Heart right ventricle (tissue), 16 donors: ENCODE data around the gene GRIK3. TPM values are rescaled to one million over a fixed set of nuclear protein-coding genes. Genes with fewer than 3 reads are reported as not detected.

Experiments used
- ATAC-seq, 8 donors: fragments of 200-7000 bp; cut with Tn5 transposase; one replicate each; pipeline ENCODE4 v1.9.1; 2020; ENCODE audit warnings: mild to moderate bottlenecking in 8 of 8, moderate library complexity in 8 of 8, moderate number of reproducible peaks in 1 of 8
- DNase-seq, 2 donors: peaks; one replicate each; pipeline ENCODE4 v3.0.0-alpha.2; 2020
- H3K27ac ChIP-seq, 10 donors: fragments of 200-600 bp; sonication (generic) in 2 of 10; one replicate each; pipeline versions ENCODE4 v1.5.0 to v1.8.0; 2020 to 2022; ENCODE audit warnings: mild to moderate bottlenecking in 3 of 10
- H3K27me3 ChIP-seq, 7 donors: fragments of 200-600 bp; one replicate each; pipeline ENCODE4 v1.8.0; 2021 to 2022; ENCODE audit warnings: mild to moderate bottlenecking in 2 of 7
- H3K36me3 ChIP-seq, 9 donors: fragments of 200-600 bp; sonication (generic) in 1 of 9; one replicate each; pipeline versions ENCODE4 v1.5.0 to v1.8.0; 2020 to 2022; ENCODE audit warnings: mild to moderate bottlenecking in 2 of 9
- H3K4me1 ChIP-seq, 9 donors: fragments of 200-600 bp; sonication (generic) in 1 of 9; one replicate each; pipeline versions ENCODE4 v1.5.0 to v1.8.0; 2020 to 2022; ENCODE audit warnings: mild to moderate bottlenecking in 4 of 9
- H3K4me3 ChIP-seq, 10 donors: fragments of 200-600 bp; sonication (generic) in 2 of 10; one replicate each; pipeline versions ENCODE4 v1.5.0 to v1.8.0; 2020 to 2022; ENCODE audit warnings: mild to moderate bottlenecking in 7 of 10, moderate library complexity in 2 of 10
- H3K9me3 ChIP-seq, 11 donors: fragments of 200-600 bp in 10 of 11; sonication (generic) in 2 of 11; one replicate each; pipeline versions ENCODE4 v1.5.0 to v1.8.0; 2013 to 2022; ENCODE audit warnings: mild to moderate bottlenecking in 2 of 11, control low read depth in 1 of 11, moderate library complexity in 1 of 11
- WGBS, 2 donors: extraction: QIAGEN DNeasy Blood & Tissue Kit; methylation state at CpG; one replicate each; pipeline ENCODE4 v1.1.7; 2013; ENCODE audit warnings: inconsistent platforms in 1 of 2; 5-methylcytosine and 5-hydroxymethylcytosine counted together
- intact Hi-C, 10 donors: fragments of 100-400 bp; cut with DNase I; formaldehyde crosslinking; loops; one replicate each; pipeline versions ENCODE4 v1.11.1 to v1.14.2; 2022
- polyA plus RNA-seq, 2 donors: library from polyadenylated mRNA; stranded (reverse); fragments of 200-250 nt; gene quantifications; one replicate each; pipeline ENCODE4 v1.2.3, GENCODE V29; 2013
- total RNA-seq, 10 donors: library from RNA; stranded (reverse); fragmentation: NEBNext Ultra II Directional in 3 of 10; extraction: Animal tissue kit (Norgen Biotek cat#: 25700) in 3 of 10; gene quantifications; one replicate each; pipeline versions ENCODE4 v1.2.1 to v1.2.4, GENCODE V29; 2021 to 2023
- TF ChIP-seq, protein P1 (sequence below), 9 donors: fragments of 200-600 bp; sonication (generic) in 2 of 9; IDR thresholded peaks; one replicate each; pipeline versions ENCODE4 v1.5.0 to v1.8.0; 2021 to 2022; ENCODE audit warnings: antibody characterized with exemption in 9 of 9, mild to moderate bottlenecking in 5 of 9, moderate library complexity in 1 of 9
- donor health status: Arrhythmogenic right ventricular cardiomyopathy.
- donor health status: ischemic (EF 13 %, LVEDD 7.1; RV severe dilation, severe dysfunction).
- donor health status: healthy with polysubstance abuse.
- donor health status: DM: no; HTN: yes; CAD: no.
- donor health status: DM: no; HTN: no; CAD: no.
- donor health status: ischemic (EF 25% LVEDD 6.9; RV normal size, moderate dysfunction).
- donor health status: ischemic (EF 25% LVEDD 5.7; RV mildly dilated, moderate dysfunction).
- donor health status: healthy.
- donor health status: DM: yes; HTN: yes; CAD: no.
- donor health status: Ischemic cardiomyopathy.
- donor health status: ischemic (EF 35%, LVEDD 5.7; RV mildly dilated, moderate dysfunction).
- donor health status: nonischemic (EF 11% LVEDD 7.7; RV severe dilation, severe dysfunction).
- donor health status: DM: yes; HTN: yes; CAD: no.
- donor health status: PGD.
- donor health status: ischemic (EF 29% LVEDD 5.4; RV normal size, mild dysfunction).
- donor health status: nonischemic (EF 23%, LVEDD 6.1; RV moderate dilation, normal function).

GRIK3 gene
- total and polyA plus RNA-seq, 12 donors: 0.10 to 1.1 (median 0.27) TPM

DNA sequence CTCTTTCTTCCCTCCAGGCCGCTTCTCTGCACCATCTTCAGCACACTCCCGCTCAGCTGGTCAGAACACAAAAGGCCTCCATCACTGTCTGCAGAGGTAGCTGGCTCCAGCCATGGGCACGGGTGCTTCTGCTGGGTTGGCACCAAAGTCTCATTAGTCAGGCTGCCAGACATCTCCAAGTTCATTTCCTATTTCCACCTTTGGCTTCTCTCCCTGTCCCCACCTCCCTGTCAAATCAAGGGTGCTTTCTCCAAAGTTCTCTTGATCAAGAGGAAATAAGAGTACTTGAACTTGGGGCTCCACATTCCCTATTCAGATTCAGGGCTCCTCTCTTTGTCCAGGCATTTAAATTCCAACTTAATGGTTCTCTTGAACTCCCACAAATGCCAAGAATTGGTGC, 33.9 kb upstream of the GRIK3 start:
- TF ChIP-seq, protein P1, sequence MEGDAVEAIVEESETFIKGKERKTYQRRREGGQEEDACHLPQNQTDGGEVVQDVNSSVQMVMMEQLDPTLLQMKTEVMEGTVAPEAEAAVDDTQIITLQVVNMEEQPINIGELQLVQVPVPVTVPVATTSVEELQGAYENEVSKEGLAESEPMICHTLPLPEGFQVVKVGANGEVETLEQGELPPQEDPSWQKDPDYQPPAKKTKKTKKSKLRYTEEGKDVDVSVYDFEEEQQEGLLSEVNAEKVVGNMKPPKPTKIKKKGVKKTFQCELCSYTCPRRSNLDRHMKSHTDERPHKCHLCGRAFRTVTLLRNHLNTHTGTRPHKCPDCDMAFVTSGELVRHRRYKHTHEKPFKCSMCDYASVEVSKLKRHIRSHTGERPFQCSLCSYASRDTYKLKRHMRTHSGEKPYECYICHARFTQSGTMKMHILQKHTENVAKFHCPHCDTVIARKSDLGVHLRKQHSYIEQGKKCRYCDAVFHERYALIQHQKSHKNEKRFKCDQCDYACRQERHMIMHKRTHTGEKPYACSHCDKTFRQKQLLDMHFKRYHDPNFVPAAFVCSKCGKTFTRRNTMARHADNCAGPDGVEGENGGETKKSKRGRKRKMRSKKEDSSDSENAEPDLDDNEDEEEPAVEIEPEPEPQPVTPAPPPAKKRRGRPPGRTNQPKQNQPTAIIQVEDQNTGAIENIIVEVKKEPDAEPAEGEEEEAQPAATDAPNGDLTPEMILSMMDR (IDR thresholded peaks at IDR 0.05): no peak
- H3K4me3 ChIP-seq: no peak overlapping the region
- no peaks in the 10 kb centered on the region for H3K9me3 ChIP-seq
- no peak for DNase-seq
- no peaks in the 10 kb centered on the region for H3K36me3 ChIP-seq
- H3K4me1 ChIP-seq: peaks cover 0 to 7% (median 0%) of the 10 kb centered on the region in 9 donors
- peaks cover 0 to 83% (median 30%) of the 10 kb centered on the region in 7 donors for H3K27me3 ChIP-seq
- intact Hi-C loops: no loop called here
- H3K27ac ChIP-seq: no peak overlapping the region
- WGBS, 2 donors: 74 to 78% methylated on average over 3 of the region's 3 CpGs
- ATAC-seq: no peak

DNA sequence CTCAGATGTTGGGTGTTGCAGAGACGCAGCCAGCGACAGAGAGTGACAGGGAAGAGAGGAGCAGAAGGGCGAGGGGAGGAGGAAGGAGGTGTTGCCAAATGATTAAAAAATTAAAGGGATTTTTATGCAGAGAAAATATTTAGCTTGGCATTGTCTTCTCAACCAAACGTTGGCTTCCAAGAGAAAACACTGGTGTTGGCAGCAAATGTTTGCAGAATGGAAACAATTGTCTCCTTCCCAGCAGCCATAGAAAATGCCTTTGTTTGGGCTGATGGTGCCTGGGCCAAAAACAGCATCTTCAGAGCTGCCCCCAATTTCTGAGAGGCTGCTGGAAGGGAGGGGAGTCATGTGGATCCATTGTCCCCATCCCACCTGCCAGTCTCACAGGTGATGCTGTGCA, 29.7 kb upstream of the GRIK3 start:
- H3K27ac ChIP-seq: no peak overlapping the region
- ATAC-seq (no peak), DNase-seq (no peak)
- no peak overlapping the region for H3K4me3 ChIP-seq
- TF ChIP-seq, protein P1 (IDR thresholded peaks at IDR 0.05): no peak
- no peaks in the 10 kb centered on the region for H3K36me3 ChIP-seq
- 37 to 54% methylated on average over 4 of the region's 4 CpGs for WGBS, 2 donors
- intact Hi-C loops: no loop called here
- H3K27me3 ChIP-seq: peaks cover 0 to 59% (median 9%) of the 10 kb centered on the region in 7 donors
- H3K4me1 ChIP-seq: no peaks in the 10 kb centered on the region
- no peaks in the 10 kb centered on the region for H3K9me3 ChIP-seq

DNA sequence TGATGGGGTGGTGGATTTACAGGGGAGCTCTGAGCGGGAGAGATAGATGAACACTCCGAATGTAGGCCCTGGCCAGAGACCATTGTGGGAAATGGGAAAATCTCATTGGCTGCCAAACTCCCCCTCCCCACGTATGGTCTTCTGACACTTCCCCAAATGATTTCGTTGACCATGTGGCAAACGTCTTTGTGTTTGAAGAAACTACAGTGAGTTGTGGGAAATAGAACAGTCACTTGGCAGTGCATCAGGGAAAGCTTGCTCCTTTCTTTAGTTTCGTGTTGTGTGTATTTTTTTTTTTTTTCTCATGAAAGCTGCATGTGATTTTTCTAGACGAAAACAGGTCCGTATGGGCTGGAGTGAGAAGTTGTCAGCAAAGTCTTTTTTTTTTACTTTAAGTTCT, 25.0 kb upstream of the GRIK3 start:
- 51 to 61% methylated on average over 8 of the region's 8 CpGs for whole genome bisulfite sequencing, 2 donors
- TF ChIP-seq, protein P1 (IDR thresholded peaks at IDR 0.05): no peak
- no peak overlapping the region for H3K4me3 ChIP-seq
- H3K27me3 ChIP-seq: peaks cover 0 to 29% (median 0%) of the 10 kb centered on the region in 7 donors
- intact Hi-C loops: no loop called here
- no peak overlapping the region for H3K27ac ChIP-seq
- no peaks in the 10 kb centered on the region for H3K9me3 ChIP-seq
- no peaks in the 10 kb centered on the region for H3K4me1 ChIP-seq
- DNase-seq (no peak), ATAC-seq (no peak)
- H3K36me3 ChIP-seq: no peaks in the 10 kb centered on the region

DNA sequence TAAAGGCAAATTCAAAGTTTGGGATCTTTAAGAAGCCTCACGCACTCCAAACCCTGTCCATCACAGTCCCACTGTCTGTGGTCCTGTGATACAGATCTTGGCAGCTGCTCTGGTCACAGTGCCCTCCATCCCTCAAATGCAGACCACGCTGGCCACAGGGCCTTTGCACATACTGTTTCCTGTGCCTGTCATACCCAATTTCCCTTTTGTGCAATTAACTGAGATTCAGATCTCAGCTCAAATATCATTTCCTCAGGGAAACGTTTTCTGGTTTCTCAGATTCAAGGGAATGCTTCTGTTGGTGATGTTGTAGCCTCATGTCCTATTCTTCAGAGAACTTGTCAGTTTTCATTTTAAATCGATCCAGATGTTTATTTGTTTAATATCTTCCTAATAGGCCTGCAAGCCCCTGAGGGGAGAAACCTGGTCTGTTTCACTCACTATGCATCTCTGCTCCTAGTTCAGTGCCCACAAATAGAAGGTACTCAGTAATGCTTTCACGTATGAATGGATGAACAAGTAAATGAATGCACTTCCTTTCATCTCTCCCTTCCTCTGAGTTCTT, 24.2 kb upstream of the GRIK3 start:
- Histone ChIP-seq H3K27me3 (peaks cover 0 to 32% (median 0%) of the 10 kb centered on the region in 7 donors), H3K4me1 (no peaks in the 10 kb centered on the region), H3K9me3 (no peaks in the 10 kb centered on the region), H3K36me3 (no peaks in the 10 kb centered on the region), H3K27ac (no peak overlapping the region), H3K4me3 (no peak overlapping the region)
- intact Hi-C loops: no loop called here
- ATAC-seq: no peak
- TF ChIP-seq, protein P1 (IDR thresholded peaks at IDR 0.05): no peak
- DNase-seq: no peak
- 69 to 73% methylated on average over 5 of the region's 5 CpGs for WGBS, 2 donors
